ENCODE data around the gene FRAT2. TPM values are rescaled to one million over a fixed set of nuclear protein-coding genes. Genes with fewer than 3 reads are reported as not detected.

FRAT2 gene
- total RNA-seq, 1 donor = 5.2 TPM

DNA sequence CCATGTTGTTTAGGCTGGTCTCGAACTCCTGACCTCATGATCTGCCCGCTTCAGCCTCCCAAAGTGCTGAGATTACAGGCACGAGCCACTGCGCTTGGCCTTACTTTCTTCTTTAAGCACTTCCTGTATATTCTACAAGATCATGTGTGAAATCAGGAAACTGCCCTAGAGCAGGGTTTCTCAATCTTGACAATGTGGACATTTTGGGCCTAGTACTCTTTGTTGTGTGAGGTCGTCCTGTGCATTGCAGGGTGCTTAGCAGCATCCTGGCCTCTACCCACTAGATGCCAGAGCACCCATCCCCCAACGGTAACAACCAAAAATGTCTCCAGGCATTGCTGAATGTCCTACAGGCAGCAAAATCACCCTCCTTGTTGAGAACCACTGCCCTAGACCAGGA lies 41.9 kb upstream of the FRAT2 start:
- no peak overlapping the region for H3K4me3 ChIP-seq (ENCODE audit: low read depth, low read length)
- TF ChIP-seq, protein P1, sequence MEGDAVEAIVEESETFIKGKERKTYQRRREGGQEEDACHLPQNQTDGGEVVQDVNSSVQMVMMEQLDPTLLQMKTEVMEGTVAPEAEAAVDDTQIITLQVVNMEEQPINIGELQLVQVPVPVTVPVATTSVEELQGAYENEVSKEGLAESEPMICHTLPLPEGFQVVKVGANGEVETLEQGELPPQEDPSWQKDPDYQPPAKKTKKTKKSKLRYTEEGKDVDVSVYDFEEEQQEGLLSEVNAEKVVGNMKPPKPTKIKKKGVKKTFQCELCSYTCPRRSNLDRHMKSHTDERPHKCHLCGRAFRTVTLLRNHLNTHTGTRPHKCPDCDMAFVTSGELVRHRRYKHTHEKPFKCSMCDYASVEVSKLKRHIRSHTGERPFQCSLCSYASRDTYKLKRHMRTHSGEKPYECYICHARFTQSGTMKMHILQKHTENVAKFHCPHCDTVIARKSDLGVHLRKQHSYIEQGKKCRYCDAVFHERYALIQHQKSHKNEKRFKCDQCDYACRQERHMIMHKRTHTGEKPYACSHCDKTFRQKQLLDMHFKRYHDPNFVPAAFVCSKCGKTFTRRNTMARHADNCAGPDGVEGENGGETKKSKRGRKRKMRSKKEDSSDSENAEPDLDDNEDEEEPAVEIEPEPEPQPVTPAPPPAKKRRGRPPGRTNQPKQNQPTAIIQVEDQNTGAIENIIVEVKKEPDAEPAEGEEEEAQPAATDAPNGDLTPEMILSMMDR (IDR thresholded peaks at IDR 0.05; ENCODE audit: insufficient read depth, low read depth, low read length) = no peak
- DNase-seq (ENCODE audit: low read depth) = no peak

DNA sequence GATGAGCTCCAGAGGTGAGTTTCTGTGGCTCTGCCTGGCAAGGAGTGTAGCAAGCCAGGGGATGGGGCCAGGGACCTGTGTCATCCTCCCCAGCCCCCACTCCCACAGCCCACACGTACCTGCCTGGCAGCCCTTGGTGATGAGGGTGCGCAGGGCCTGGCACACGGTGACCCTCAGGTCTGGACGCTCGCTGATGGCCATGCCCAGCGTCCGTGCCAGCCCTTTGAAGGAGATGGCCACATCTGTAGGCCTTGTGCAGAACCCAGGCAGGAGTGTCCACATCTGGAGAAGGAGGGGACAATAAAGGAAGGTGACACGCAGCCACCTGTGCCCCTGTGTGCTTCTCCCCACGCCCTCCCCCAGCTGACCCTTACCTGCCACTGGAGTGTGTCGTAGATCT lies 38.9 kb upstream of the FRAT2 start:
- TF ChIP-seq, protein P1 (IDR thresholded peaks at IDR 0.05; ENCODE audit: insufficient read depth, low read depth, low read length) = no peak
- H3K4me3 ChIP-seq (ENCODE audit: low read depth, low read length) = no peak overlapping the region
- DNase-seq (ENCODE audit: low read depth) = no peak

DNA sequence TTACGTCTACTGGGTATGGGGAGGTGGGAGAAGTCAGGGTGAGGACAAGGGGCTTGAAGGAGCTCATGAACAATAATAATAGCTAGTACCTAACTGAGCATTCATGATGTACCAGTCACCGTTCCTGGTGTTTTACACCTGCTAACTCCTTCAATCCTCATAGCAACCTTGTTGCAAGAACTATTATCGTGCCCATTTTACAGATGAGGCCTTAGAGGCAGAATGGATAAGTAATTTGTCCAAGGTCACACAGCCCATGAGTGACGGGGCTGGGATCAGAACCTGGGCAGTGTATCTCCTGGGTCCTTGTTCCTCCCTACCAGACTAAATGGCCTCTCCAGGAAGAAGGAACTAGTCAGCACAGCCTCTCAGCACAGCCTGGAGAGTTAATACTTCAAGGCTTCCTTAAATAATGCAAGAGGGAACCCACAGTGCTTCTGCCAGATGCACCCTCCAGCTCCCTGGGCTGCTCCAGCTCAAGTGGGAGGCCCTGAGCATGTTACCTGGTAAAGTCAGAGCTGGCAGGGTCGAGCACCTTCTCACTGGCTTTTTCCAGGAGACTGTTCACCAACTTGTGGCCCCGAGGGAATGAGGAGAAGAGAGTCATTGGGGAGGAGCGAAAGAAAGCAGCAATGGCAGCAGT lies 37.8 kb upstream of the FRAT2 start:
- TF ChIP-seq, protein P1 (IDR thresholded peaks at IDR 0.05; ENCODE audit: insufficient read depth, low read depth, low read length) = no peak
- no peak for DNase-seq (ENCODE audit: low read depth)
- H3K4me3 ChIP-seq (ENCODE audit: low read depth, low read length) = no peak overlapping the region

GRCh38 chr10:97371696-97372095 lies 37.2 kb upstream of the FRAT2 start:
- no peak overlapping the region for H3K4me3 ChIP-seq (ENCODE audit: low read depth, low read length)
- no peak for DNase-seq (ENCODE audit: low read depth)
- TF ChIP-seq, protein P1 (IDR thresholded peaks at IDR 0.05; ENCODE audit: insufficient read depth, low read depth, low read length) = no peak

DNA sequence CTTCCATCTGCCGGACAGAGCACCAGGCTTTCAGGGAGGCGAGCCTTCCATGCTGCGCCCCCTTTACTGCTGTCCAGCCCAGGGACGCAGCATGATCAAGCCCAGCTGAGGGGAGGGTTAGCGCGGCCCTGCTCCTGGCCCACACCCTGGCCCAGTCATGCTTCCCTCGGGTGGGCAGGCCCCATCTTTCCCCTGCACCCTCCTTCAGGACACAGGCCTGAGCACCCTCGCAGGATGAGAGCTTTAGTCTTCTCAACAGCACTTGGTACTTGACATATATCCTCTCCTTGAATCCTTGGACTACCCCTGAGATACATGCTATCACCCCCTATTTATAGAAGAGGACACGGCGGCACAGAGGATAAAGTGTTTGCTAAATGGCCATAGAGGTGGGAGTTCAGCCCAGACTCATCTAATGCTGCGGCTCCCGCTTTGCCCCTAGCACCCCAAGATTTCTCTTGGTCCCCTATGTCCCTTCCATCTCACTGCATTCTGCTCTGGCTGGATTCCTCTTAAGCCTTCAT lies 32.7 kb upstream of the FRAT2 start:
- H3K4me3 ChIP-seq (ENCODE audit: low read depth, low read length) = no peak overlapping the region
- no peak for DNase-seq (ENCODE audit: low read depth)
- TF ChIP-seq, protein P1 (IDR thresholded peaks at IDR 0.05; ENCODE audit: insufficient read depth, low read depth, low read length) = no peak

GRCh38 chr10:97366572-97366971 lies 32.0 kb upstream of the FRAT2 start:
- no peak for DNase-seq (ENCODE audit: low read depth)
- no peak overlapping the region for H3K4me3 ChIP-seq (ENCODE audit: low read depth, low read length)
- TF ChIP-seq, protein P1 (IDR thresholded peaks at IDR 0.05; ENCODE audit: insufficient read depth, low read depth, low read length) = no peak

Measured in fibroblast of villous mesenchyme (primary cell).